ENCODE data around the gene SORCS3. TPM values are rescaled to one million over a fixed set of nuclear protein-coding genes. Genes with fewer than 3 reads are reported as not detected.

SORCS3 gene
- total and polyA plus RNA-seq, 9 of the 15 experiments (the other 6 are each of a cell fraction or from before 2014, with no cell fraction given) = not detected

GRCh38 chr10:104806801-104807200 lies 165.7 kb downstream of the SORCS3 start (continued):
- TF ChIP-seq AFF1 (IDR thresholded peaks at IDR 0.05; ENCODE audit: low read depth in 1 of 2, partially characterized antibody in 2 of 2) (no peak), NR0B1 (IDR thresholded peaks at IDR 0.05; ENCODE audit: partially characterized antibody) (no peak)

DNA sequence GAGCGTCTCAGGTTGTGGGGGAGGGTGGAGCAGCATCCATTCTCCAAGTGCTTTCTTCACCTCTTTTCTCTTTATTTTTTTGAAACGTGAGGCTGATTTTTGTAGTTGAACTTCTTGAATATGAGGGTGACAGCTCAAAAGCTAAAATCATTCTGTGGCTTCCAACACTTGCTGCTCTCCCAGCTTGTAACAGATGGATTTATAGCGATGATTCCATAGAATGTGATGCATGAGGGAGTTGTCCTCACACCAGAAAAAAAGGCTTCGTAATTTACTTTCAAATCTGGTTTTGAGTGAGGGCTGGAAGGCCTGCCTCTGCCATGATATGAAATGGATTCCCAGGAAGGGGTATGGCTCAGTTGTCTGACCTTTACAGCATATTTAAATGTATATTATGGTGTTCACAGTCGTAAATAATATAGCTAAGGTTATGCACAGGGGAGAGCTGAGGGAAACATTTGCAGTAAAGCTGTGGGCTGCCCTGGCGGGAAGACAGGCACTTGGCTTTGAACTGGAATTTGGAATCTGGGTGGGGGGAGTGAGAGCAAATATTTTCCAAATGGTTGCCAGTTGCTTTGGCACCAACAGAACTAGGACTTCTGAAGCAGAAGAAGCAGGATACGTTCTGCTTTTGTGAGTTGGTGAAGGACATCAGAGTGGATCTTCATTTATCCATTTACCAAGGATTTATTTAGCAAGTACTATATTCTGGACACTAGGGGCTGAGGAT lies 166.7 kb downstream of the SORCS3 start:
- Histone ChIP-seq H3K27ac (ENCODE audit: extremely low read depth, low read depth, low read length) (no peak overlapping the region), H3K4me1 (replicated peaks in 1 of 2; ENCODE audit: control insufficient read depth in 2 of 2, insufficient read depth in 2 of 2, low read length in 2 of 2) (no peaks in the 10 kb centered on the region), H3K9me3 (replicated peaks; ENCODE audit: control insufficient read depth, insufficient read depth, low read depth, low read length) (no peaks in the 10 kb centered on the region), H3K4me2 (ENCODE audit: insufficient read depth, low read length) (no peak overlapping the region), H3K4me3 (no peak overlapping the region), H4K20me1 (replicated peaks; ENCODE audit: control insufficient read depth, insufficient read depth, low read length) (no peaks in the 10 kb centered on the region), H3K79me2 (ENCODE audit: control insufficient read depth, insufficient read depth, low read length) (no peaks in the 10 kb centered on the region), H3K9me1 (ENCODE audit: control insufficient read depth, insufficient read depth, low read length) (no peaks in the 10 kb centered on the region), H3K27me3 (ENCODE audit: control insufficient read depth in 2 of 2, insufficient read depth in 2 of 2, low read length in 2 of 2) (no peaks in the 10 kb centered on the region), H3K36me3 (ENCODE audit: control insufficient read depth, insufficient read depth, low read length) (no peaks in the 10 kb centered on the region), H3K9ac (ENCODE audit: insufficient read depth in 1 of 2, low read depth in 2 of 2, low read length in 2 of 2) (no peak overlapping the region), H2AFZ (ENCODE audit: low read depth, low read length) (no peak overlapping the region)
- no TSS peak for BruUV-seq (replicated peaks)
- ATAC-seq (no peak), FAIRE-seq (no peak), DNase-seq (ENCODE audit: extremely low read depth in 1 of 4, low spot score in 3 of 4) (no peak)
- WGBS (ENCODE audit: insufficient coverage, low coverage, missing lambda C conversion rate) = 0% methylated on average over 7 of the region's 7 CpGs
- ChIA-PET POLR2A (no interaction called here), CTCF (ENCODE audit: low intra/inter-chr PET ratio) (no interaction called here)
- in situ Hi-C loops (cut with MboI) = no loop called here
- intact Hi-C loops (cut with micrococcal nuclease) = no loop called here
- no peak for TF ChIP-seq POLR3A (IDR thresholded peaks at IDR 0.05; ENCODE audit: borderline replicate concordance, extremely low read depth, insufficient read depth, insufficient read length)
- no peak for TF ChIP-seq SRSF1 (IDR thresholded peaks at IDR 0.05; ENCODE audit: low read depth, low read length)
- no peak for TF ChIP-seq IFI16 (CRISPR knock-in tag; IDR thresholded peaks at IDR 0.05)
- TF ChIP-seq, protein P1, sequence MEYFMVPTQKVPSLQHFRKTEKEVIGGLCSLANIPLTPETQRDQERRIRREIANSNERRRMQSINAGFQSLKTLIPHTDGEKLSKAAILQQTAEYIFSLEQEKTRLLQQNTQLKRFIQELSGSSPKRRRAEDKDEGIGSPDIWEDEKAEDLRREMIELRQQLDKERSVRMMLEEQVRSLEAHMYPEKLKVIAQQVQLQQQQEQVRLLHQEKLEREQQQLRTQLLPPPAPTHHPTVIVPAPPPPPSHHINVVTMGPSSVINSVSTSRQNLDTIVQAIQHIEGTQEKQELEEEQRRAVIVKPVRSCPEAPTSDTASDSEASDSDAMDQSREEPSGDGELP (CRISPR knock-in tag; IDR thresholded peaks at IDR 0.05; ENCODE audit: borderline replicate concordance) = no peak
- no peak for TF ChIP-seq ZFX (CRISPR knock-in tag; IDR thresholded peaks at IDR 0.05)
- TF ChIP-seq, protein P2, sequence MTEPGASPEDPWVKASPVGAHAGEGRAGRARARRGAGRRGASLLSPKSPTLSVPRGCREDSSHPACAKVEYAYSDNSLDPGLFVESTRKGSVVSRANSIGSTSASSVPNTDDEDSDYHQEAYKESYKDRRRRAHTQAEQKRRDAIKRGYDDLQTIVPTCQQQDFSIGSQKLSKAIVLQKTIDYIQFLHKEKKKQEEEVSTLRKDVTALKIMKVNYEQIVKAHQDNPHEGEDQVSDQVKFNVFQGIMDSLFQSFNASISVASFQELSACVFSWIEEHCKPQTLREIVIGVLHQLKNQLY (CRISPR knock-in tag; conservative IDR thresholded peaks at IDR 0.05) = no peak
- TF ChIP-seq, protein P3, sequence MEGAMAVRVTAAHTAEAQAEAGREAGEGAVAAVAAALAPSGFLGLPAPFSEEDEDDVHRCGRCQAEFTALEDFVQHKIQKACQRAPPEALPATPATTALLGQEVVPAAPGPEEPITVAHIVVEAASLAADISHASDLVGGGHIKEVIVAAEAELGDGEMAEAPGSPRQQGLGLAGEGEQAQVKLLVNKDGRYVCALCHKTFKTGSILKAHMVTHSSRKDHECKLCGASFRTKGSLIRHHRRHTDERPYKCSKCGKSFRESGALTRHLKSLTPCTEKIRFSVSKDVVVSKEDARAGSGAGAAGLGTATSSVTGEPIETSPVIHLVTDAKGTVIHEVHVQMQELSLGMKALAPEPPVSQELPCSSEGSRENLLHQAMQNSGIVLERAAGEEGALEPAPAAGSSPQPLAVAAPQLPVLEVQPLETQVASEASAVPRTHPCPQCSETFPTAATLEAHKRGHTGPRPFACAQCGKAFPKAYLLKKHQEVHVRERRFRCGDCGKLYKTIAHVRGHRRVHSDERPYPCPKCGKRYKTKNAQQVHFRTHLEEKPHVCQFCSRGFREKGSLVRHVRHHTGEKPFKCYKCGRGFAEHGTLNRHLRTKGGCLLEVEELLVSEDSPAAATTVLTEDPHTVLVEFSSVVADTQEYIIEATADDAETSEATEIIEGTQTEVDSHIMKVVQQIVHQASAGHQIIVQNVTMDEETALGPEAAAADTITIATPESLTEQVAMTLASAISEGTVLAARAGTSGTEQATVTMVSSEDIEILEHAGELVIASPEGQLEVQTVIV (CRISPR knock-in tag; IDR thresholded peaks at IDR 0.05; ENCODE audit: borderline replicate concordance) = no peak

Measured in K562 (cell line).